Esophagus (tissue), 2 donors: ENCODE data around the gene HGS. TPM values are rescaled to one million over a fixed set of nuclear protein-coding genes. Genes with fewer than 3 reads are reported as not detected.
A peak's percentile ranks its signal among the peaks of the same experiment; 100 is the strongest.

Experiments used
- H3K27ac ChIP-seq, 2 donors: one replicate each; pipeline ENCODE4 v1.5.1; 2013; ENCODE audit warnings: low read depth in 2 of 2, mild to moderate bottlenecking in 2 of 2, inconsistent platforms in 1 of 2, low read length in 1 of 2, moderate library complexity in 1 of 2
- H3K27me3 ChIP-seq, 2 donors: one replicate each; pipeline ENCODE4 v1.6.1; 2013; ENCODE audit warnings: low read length in 2 of 2, control low read depth in 1 of 2, mild to moderate bottlenecking in 1 of 2; ENCODE audit not compliant: insufficient read depth in 2 of 2, control insufficient read depth in 1 of 2
- H3K36me3 ChIP-seq, 2 donors: one replicate each; pipeline ENCODE4 v1.6.1; 2013; ENCODE audit warnings: low read length in 1 of 2; ENCODE audit not compliant: control insufficient read depth in 2 of 2, insufficient read depth in 2 of 2
- H3K4me1 ChIP-seq, 2 donors: one replicate each; pipeline ENCODE4 v1.6.1; 2013; ENCODE audit warnings: low read length in 1 of 2; ENCODE audit not compliant: control insufficient read depth in 2 of 2, insufficient read depth in 2 of 2
- H3K4me3 ChIP-seq, 2 donors: one replicate each; pipeline ENCODE4 v1.5.1; 2013; ENCODE audit warnings: low read length in 2 of 2, mild to moderate bottlenecking in 2 of 2, low read depth in 1 of 2, moderate library complexity in 1 of 2
- H3K9me3 ChIP-seq, 2 donors: one replicate each; pipeline ENCODE4 v1.6.1; 2013; ENCODE audit warnings: mild to moderate bottlenecking in 2 of 2, low read depth in 1 of 2, low read length in 1 of 2, moderate library complexity in 1 of 2; ENCODE audit not compliant: control insufficient read depth in 2 of 2, insufficient read depth in 1 of 2
- WGBS, 2 donors: extraction: QIAGEN DNeasy Blood & Tissue Kit; methylation state at CpG; one replicate each; pipeline ENCODE4 v1.1.7; 2013; 5-methylcytosine and 5-hydroxymethylcytosine counted together
- polyA plus RNA-seq, 2 donors: library from polyadenylated mRNA; stranded (reverse); fragments of 200-250 nt; gene quantifications; one replicate each; pipeline ENCODE4 v1.2.3, GENCODE V29; 2013
- donor health status: healthy with polysubstance abuse.
- donor health status: Bipolar disorder and iron deficiency.

HGS gene
- polyA plus RNA-seq, 2 donors, result 83.6 to 131 TPM

DNA sequence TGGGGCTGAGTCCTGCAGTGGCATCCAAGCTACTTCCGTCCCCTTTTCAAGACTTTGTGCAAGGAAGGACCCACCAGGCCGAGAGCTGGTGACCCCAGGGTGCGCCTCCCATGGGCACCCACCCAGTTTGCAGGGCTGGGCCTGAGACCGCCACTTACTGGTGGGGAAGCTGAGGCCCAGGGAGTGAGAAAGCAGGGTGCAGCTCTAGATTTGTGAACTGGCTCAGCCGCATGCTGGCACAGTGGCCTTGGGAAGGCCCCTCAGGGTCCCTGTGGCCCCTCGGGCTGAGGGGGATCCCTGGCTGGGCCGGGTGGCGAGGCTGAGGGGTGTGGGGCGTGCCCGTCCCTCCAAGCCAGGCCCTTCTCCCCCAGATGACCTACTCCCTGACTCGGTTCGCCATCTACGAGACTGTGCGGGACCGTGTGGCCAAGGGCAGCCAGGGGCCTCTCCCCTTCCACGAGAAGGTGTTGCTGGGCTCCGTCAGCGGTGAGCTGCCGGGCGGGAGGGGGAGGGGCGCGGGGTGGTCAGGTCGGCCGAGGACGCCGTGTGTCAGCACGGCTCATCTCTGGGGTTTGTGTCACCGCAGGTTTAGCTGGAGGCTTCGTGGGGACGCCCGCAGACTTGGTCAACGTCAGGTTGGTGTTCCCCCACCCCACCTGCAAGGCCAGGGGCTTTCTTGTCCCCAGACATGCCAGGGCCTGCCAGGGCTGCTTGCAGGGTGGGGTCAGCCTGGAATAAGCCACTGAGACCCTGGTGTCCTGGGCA lies 31.5 kb downstream of the HGS start:
- Histone ChIP-seq H3K4me3 (no peak overlapping the region), H3K27me3 (no peaks in the 10 kb centered on the region), H3K9me3 (no peaks in the 10 kb centered on the region), H3K4me1 (peaks cover 13 to 21% of the 10 kb centered on the region in 2 donors), H3K27ac (no peak overlapping the region), H3K36me3 (peaks cover 0 to 30% of the 10 kb centered on the region in 2 donors)
- 88 to 90% methylated on average over 28 to 32 of the region's 32 CpGs for WGBS, 2 donors

DNA sequence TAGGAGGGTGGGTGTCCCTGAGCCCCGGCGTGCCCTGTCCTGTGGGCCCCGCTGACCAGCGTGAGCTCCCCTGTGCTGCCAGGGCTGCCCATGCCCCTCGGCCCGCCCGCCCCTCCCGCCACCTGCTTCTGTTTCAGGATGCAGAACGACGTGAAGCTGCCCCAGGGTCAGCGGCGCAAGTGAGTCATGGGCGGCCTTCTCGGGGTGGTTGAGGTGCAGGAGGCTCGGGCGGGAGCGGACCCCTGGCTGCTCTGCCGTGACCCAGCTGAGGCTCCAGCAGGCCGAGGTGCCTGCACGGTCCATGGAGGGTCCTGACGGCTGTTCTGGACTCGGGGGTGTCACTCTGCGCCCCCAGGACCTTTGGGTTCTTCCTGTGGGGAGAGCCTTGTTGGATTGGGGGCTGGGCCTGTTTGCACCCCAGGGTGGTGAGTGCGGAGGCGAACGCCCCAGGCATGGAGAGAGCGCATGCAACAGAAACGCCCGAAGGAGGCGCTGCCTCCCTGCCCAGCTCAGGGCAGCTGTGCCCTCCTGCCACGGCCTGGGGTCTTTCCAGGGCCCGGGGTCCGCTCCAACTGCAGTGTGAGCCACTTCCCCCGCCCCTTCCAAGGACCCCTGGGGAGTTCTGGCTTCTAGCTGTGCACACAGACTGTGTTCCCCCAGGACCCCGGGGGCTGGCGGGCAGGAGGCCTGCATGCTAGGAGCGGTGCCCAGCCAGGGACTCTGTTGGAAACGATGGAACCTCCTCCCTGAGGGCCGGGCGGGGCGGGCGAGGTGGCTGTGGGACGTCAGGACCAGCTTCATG lies 32.3 kb downstream of the HGS start:
- WGBS, 2 donors, result 86 to 88% methylated on average over 43 of the region's 43 CpGs
- H3K27ac ChIP-seq, result no peak overlapping the region
- peaks cover 0 to 38% of the 10 kb centered on the region in 2 donors for H3K36me3 ChIP-seq
- no peak overlapping the region for H3K4me3 ChIP-seq
- no peaks in the 10 kb centered on the region for H3K27me3 ChIP-seq
- H3K4me1 ChIP-seq, result peaks cover 6 to 14% of the 10 kb centered on the region in 2 donors
- no peaks in the 10 kb centered on the region for H3K9me3 ChIP-seq

DNA sequence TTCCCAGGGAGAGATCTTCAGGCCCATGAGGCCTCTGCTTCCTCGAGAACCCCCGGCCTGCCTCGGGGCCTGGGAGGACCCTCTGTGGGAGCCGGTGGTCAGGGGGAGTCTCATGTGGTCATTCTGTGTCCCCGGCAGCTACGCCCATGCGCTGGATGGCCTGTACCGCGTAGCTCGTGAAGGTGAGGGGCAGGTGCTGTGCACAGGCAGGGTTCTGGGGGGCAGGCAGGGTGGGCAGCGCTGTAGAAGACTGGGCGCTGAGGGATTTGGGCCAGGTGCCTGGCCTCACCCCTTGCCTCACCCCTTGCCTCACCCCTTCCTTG lies 32.8 kb downstream of the HGS start:
- Histone ChIP-seq H3K4me1 (peaks cover 3 to 15% of the 10 kb centered on the region in 2 donors), H3K36me3 (peaks cover 0 to 38% of the 10 kb centered on the region in 2 donors), H3K9me3 (no peaks in the 10 kb centered on the region), H3K27ac (no peak overlapping the region), H3K27me3 (no peaks in the 10 kb centered on the region), H3K4me3 (no peak overlapping the region)
- WGBS, 2 donors, result 90 to 92% methylated on average over 11 to 12 of the region's 12 CpGs

DNA sequence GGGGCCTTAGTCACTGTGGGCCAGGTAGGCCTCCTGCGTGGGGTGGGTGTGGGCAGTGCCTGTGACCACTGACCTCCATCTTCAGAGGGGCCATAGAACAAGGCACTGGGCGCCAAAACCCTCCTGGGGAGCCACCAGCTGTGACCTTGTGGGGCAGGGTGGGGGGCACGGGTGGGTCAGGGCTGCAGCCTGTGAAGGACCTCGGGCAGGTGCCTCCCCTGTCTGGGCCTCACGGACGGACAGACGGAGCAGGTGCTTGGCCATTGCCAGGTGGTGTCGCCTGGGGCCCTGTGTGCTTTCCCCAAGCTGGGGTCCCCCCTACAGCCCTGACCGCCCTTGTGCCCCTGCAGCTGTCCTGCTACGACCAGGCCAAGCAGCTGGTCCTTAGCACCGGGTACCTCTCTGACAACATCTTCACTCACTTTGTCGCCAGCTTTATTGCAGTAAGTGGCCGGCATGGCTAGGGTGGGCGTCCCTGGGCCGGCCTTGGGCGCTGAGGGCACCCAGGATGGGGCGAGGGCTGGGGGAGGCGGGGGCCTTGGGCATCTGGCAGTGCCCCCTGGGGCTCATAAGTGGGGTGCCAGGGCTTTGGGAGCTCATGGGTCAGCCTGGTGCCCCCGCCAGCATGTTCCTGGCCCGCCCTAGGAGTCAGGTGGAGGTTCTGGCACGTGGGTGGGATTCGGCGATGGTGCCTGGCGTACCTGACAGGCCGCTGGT lies 33.4 kb downstream of the HGS start:
- WGBS, 2 donors, result 94 to 95% methylated on average over 24 to 25 of the region's 25 CpGs
- no peaks in the 10 kb centered on the region for H3K9me3 ChIP-seq
- H3K36me3 ChIP-seq, result peaks cover 0 to 38% of the 10 kb centered on the region in 2 donors
- H3K4me1 ChIP-seq, result peaks cover 3 to 19% of the 10 kb centered on the region in 2 donors
- no peak overlapping the region for H3K4me3 ChIP-seq
- no peak overlapping the region for H3K27ac ChIP-seq
- H3K27me3 ChIP-seq, result no peaks in the 10 kb centered on the region

DNA sequence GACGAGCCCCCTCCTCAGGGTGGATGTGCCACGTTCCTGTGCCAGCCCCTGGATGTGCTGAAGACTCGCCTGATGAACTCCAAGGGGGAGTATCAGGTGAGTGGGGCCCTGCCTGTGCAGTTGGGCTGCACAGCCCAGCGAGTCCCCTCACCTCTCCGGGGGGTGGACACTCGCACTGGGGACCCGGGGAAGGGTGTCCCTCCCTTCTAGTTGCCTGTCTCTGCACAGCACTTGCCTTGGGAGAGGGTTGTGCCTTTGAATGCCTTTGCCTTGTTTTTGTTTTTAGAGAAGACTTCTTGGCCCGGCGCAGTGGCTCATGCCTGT lies 33.9 kb downstream of the HGS start:
- H3K27me3 ChIP-seq, result no peaks in the 10 kb centered on the region
- peaks cover 3 to 21% of the 10 kb centered on the region in 2 donors for H3K4me1 ChIP-seq
- no peaks in the 10 kb centered on the region for H3K9me3 ChIP-seq
- H3K27ac ChIP-seq, result no peak overlapping the region
- 96% methylated on average over 9 of the region's 9 CpGs for WGBS, 2 donors
- H3K36me3 ChIP-seq, result peaks cover 0 to 38% of the 10 kb centered on the region in 2 donors
- H3K4me3 ChIP-seq, result no peak overlapping the region

DNA sequence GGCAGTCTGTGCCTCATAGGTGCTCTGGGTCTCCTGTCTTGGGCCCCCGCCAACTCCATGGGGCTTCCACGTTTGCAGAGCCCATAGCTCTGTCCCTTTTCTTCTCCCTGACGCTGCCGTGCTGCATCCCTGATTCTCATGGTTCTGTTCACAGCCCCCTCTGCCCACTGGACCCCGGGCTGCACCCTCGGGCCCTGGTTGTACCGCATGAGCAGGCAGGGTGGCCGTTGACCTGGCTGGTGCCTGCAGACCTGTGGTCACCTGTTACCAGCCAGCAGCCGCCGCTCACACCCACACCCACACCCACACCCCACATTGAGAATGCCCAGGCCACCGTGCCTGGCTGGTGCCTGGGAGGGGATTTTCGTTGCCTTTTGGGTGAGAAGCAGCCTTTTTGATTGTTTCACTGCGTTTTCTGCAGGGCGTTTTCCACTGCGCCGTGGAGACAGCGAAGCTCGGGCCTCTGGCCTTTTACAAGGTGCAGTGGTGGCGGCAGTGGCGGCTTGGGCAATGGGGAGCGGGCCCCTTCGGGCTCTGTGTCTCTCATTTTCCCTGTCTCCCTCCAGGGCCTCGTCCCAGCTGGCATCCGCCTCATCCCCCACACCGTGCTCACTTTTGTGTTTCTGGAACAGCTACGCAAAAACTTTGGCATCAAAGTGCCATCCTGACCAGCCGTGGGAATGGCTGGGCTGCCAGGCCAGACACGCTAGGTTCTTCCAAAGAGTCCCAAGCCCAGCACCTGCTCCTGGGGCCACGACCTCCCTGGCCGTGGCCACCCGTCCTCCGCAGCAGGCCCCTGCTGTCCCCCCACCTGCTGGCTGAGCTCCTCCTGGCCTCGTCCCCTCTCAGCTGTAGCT lies 35.8 kb downstream of the HGS start:
- H3K4me3 ChIP-seq, result no peak overlapping the region
- H3K9me3 ChIP-seq, result no peaks in the 10 kb centered on the region
- WGBS, 2 donors, result 86% methylated on average over 31 to 32 of the region's 33 CpGs
- H3K36me3 ChIP-seq, result peaks cover 0 to 34% of the 10 kb centered on the region in 2 donors
- no peaks in the 10 kb centered on the region for H3K27me3 ChIP-seq
- H3K27ac ChIP-seq, result no peak overlapping the region
- peaks cover 0 to 14% of the 10 kb centered on the region in 2 donors for H3K4me1 ChIP-seq

DNA sequence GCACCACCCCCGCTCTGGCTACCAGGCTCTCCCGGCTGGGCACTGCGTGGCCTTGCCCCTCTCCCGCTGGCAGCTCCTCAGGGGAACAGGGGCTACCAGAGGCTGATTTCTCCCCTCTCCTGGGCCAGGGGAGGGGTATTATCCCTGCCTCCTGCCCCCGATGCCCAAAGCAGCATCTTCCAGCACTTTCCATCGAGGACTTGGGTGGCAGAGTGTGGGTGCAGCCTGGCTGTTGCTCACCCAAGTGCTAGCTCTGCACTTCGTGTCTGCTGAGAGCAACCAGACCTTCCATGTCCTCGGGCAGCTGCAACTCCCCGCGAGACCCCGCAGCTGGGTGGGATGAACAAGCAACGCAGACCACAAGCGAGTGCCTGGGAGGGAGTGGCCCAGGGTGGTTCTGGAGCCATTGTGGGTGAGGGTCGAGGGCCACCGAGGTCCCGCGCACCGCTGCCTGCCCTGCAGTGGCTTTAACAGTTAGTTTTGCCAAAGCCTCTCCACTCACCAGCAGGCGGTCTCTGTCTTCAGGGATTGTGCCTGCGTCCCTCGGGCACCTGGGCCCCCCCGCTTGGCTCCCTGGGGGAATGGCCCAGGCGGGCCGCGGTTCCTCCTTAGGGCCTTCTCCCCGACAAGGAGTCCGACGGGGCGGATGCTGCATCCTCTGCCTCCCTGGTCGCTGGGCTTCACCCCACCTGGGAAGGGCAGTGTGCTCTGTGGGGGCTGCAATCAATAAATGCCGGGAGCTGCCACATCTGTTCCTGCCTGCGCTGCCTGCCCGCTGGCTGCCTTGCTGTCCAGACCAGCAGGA lies 36.7 kb downstream of the HGS start:
- H3K4me3 ChIP-seq, result no peak overlapping the region
- WGBS, 2 donors, result 85 to 87% methylated on average over 33 of the region's 33 CpGs
- no peak overlapping the region for H3K27ac ChIP-seq
- peaks cover 0 to 31% of the 10 kb centered on the region in 2 donors for H3K36me3 ChIP-seq
- peaks cover 0 to 14% of the 10 kb centered on the region in 2 donors for H3K4me1 ChIP-seq
- H3K9me3 ChIP-seq, result no peaks in the 10 kb centered on the region
- H3K27me3 ChIP-seq, result no peaks in the 10 kb centered on the region

DNA sequence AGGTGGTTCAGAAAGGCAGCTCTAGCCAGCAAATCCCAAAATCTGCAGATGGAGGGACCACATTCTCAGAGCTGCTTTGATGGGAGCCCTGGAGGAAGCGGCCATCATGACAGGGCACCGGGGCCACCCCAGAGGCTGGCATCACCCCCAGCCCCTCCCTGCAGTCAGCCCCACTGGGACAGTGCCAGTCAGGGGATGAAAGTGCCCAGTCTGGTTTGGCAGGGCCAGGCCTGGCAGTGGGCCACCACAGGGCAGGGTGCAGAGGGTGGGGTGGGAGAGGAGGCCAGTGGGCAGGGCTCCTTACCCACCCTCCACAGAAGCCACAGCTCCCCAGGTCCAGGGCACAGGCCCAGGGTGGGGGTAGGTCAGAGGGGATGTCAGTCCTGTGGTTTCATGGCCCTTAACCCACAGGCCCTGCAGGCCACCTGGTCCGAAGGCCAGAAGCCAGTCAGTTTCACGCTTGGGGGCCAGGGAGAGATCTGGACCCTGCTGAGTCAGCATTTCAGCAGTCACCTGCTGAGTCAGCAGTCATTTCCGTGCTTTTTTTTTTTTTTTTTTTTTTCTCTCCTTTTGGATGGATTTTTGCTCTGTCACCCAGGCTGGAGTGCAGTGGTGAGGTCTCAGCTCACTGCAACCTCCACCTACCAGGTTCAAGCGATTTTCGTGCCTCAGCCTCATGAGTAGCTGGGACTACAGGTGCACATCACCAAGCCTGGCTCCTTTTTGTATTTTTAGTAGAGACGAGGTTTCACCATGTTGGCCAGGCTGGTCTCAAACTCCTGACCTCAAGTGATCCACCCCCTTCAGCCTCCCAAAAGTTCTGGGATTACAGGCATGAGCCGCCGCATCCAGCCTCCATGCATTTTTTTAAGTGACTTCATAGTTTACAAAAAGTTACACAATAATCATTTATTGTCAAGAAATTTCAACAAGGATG lies 38.6 kb downstream of the HGS start:
- Histone ChIP-seq H3K27ac (peak overlapping the region; percentile 91 to 96), H3K4me1 (peaks cover 0 to 14% of the 10 kb centered on the region in 2 donors)
- WGBS, 2 donors, result 30 to 36% methylated on average over 10 of the region's 10 CpGs

More for the DNA sequence above, 38.6 kb downstream of the HGS start:
- Histone ChIP-seq H3K27me3 (no peaks in the 10 kb centered on the region), H3K36me3 (peaks cover 0 to 14% of the 10 kb centered on the region in 2 donors), H3K9me3 (no peaks in the 10 kb centered on the region), H3K4me3 (no peak overlapping the region)
